OCI-LY7 (cell line): ENCODE measurements around the gene ZNF416. TPM values are rescaled to one million over a fixed set of nuclear protein-coding genes. Genes with fewer than 3 reads are reported as not detected.

Source experiments
- BruUV-seq: library from RNA; stranded (reverse); fragments of 400-500 nt; replicated peaks from 2 replicates; lab custom pipeline; 2021; lab: Mats Ljungman, UMichigan
- CTCF ChIA-PET: fragments of 300-600 bp; sonication (Branson Sonifier 250); formaldehyde crosslinking; loops from one replicate; lab custom pipeline; 2022; ENCODE audit warnings: antibody characterized with exemption; ENCODE audit not compliant: unreplicated experiment; lab: Charles Lee
- POLR2A ChIA-PET: fragments of 300-600 bp; sonication (Branson Sonifier 250); formaldehyde crosslinking; loops from one replicate; lab custom pipeline; 2022; ENCODE audit warnings: antibody characterized with exemption; lab: Charles Lee
- DNase-seq: peaks from one replicate; pipeline ENCODE4 v3.0.0-alpha.2; 2015; ENCODE audit warnings: low spot score
- H2AFZ ChIP-seq: fragments of 200-600 bp; sonication (generic), shearing (Covaris generic); 2 replicates; pipeline ENCODE4 v1.6.1; 2014; ENCODE audit warnings: mild to moderate bottlenecking, antibody characterized with exemption, low read length, moderate library complexity
- H3K27ac ChIP-seq: fragments of 200-600 bp; sonication (generic); 2 replicates; pipeline ENCODE4 v1.5.1; 2014; ENCODE audit warnings: mixed run types, low read depth, mild to moderate bottlenecking, moderate library complexity, low read length, inconsistent platforms; ENCODE audit not compliant: poor library complexity, severe bottlenecking
- H3K36me3 ChIP-seq: fragments of 200-600 bp; sonication (generic); 2 replicates; pipeline ENCODE4 v1.6.1; 2014; ENCODE audit warnings: mild to moderate bottlenecking, antibody characterized with exemption, low read length, moderate library complexity, mixed read lengths; ENCODE audit not compliant: insufficient read depth
- H3K4me1 ChIP-seq: fragments of 200-600 bp; sonication (generic); 2 replicates; pipeline ENCODE4 v1.5.1; 2014; ENCODE audit warnings: mild to moderate bottlenecking, low read length; ENCODE audit not compliant: insufficient read depth, poor library complexity, severe bottlenecking
- H3K4me2 ChIP-seq: fragments of 200-600 bp; sonication (generic); 2 replicates; pipeline ENCODE4 v1.6.1; 2014; ENCODE audit warnings: mild to moderate bottlenecking, low read length
- H3K4me3 ChIP-seq: fragments of 200-600 bp; sonication (generic); 2 replicates; pipeline ENCODE4 v1.5.1; 2014; ENCODE audit warnings: mild to moderate bottlenecking, low read depth, low read length; ENCODE audit not compliant: poor library complexity, severe bottlenecking
- H3K79me2 ChIP-seq: fragments of 200-600 bp; sonication (generic); 2 replicates; pipeline ENCODE4 v1.6.1; 2016; ENCODE audit warnings: low read depth, mild to moderate bottlenecking, low read length, moderate library complexity, mixed read lengths; ENCODE audit not compliant: insufficient read depth
- H3K9me2 ChIP-seq: fragments of 200-600 bp; sonication (generic); 2 replicates; pipeline ENCODE4 v1.6.1; 2016; ENCODE audit warnings: mild to moderate bottlenecking, low read length, mixed read lengths; ENCODE audit not compliant: insufficient read depth
- H3K9me3 ChIP-seq: fragments of 200-600 bp; sonication (generic); 2 replicates; pipeline ENCODE4 v1.6.1; 2014; ENCODE audit warnings: mild to moderate bottlenecking, mixed run types, low read length, mixed read lengths
- H4K20me1 ChIP-seq: fragments of 200-600 bp; sonication (generic); 2 replicates; pipeline ENCODE4 v1.6.1; 2014; ENCODE audit warnings: mild to moderate bottlenecking, antibody characterized with exemption, low read length, moderate library complexity, mixed read lengths; ENCODE audit not compliant: insufficient read depth
- CTCF ChIP-seq: fragments of 200-600 bp; sonication (generic); conservative IDR thresholded peaks from 2 replicates; pipeline ENCODE4 v1.5.1; 2014; ENCODE audit warnings: mild to moderate bottlenecking, antibody characterized with exemption, low read length, moderate library complexity, mixed read lengths
- EZH2phosphoT487 ChIP-seq: fragments of 200-600 bp; sonication (generic); IDR thresholded peaks from 2 replicates; pipeline ENCODE4 v1.6.1; 2018; ENCODE audit warnings: low read depth, borderline replicate concordance, mild to moderate bottlenecking, mixed run types, antibody characterized with exemption, low read length, moderate library complexity, mixed read lengths
- intact Hi-C: fragments of 100-400 bp; cut with micrococcal nuclease; formaldehyde crosslinking; loops from one replicate; pipeline ENCODE4 v1.10.0; 2022; ENCODE audit not compliant: unreplicated experiment
- total RNA-seq, 2 experiments: library from RNA; depleted of rRNA in 1 of 2; stranded (reverse); fragments of >200 nt in 1 of 2; shearing (Covaris generic) in 1 of 2; gene quantifications; 2 replicates each; pipeline ENCODE4 v1.2.3, GENCODE V29; 2014 to 2022

Gene ZNF416
- total RNA-seq, 2 experiments from 2014 or later, result 3.1 to 5.0 TPM

GRCh38 chr19:57583521-57584416 is 5.1 kb upstream of the ZNF416 start, which contains the start of gene ZIK1:
Gene ZIK1 (plus strand): TSS chr19:57584145. CDS start chr19:57584357, 212 bp downstream.
- CTCF ChIA-PET, result no interaction called here
- peaks cover 15% of the 10 kb centered on the region for H3K9me3 ChIP-seq
- no peak within 1 kb of the TSS for H2AFZ ChIP-seq
- H3K4me1 ChIP-seq, result no peaks in the 10 kb centered on the region
- TF ChIP-seq EZH2phosphoT487 (no peak), CTCF (no peak)
- H3K27ac ChIP-seq, result no peak within 1 kb of the TSS
- BruUV-seq, result no TSS peak
- H3K36me3 ChIP-seq, result no peaks in the 10 kb centered on the region
- intact Hi-C loops, result no loop called here
- no peaks in the 10 kb centered on the region for H4K20me1 ChIP-seq
- no peak within 1 kb of the TSS for H3K4me2 ChIP-seq
- POLR2A ChIA-PET, result no interaction called here
- H3K79me2 ChIP-seq, result no peaks in the 10 kb centered on the region
- no peak within 1 kb of the TSS for H3K4me3 ChIP-seq
- no peak for DNase-seq
- no peaks in the 10 kb centered on the region for H3K9me2 ChIP-seq

GRCh38 chr19:57583104-57583520 is 4.4 kb upstream of the ZNF416 start:
- peaks cover 2% of the 10 kb centered on the region for H3K4me1 ChIP-seq
- no peak overlapping the region for H2AFZ ChIP-seq
- POLR2A ChIA-PET, result no interaction called here
- CTCF ChIA-PET, result no interaction called here
- no peaks in the 10 kb centered on the region for H3K79me2 ChIP-seq
- H3K9me3 ChIP-seq, result peaks cover 15% of the 10 kb centered on the region
- intact Hi-C loops, result no loop called here
- no peaks in the 10 kb centered on the region for H3K9me2 ChIP-seq
- DNase-seq, result no peak
- H3K4me3 ChIP-seq, result no peak overlapping the region
- TF ChIP-seq CTCF, result no peak
- no peak for TF ChIP-seq EZH2phosphoT487
- H3K36me3 ChIP-seq, result no peaks in the 10 kb centered on the region
- H3K27ac ChIP-seq, result no peak overlapping the region
- H4K20me1 ChIP-seq, result no peaks in the 10 kb centered on the region
- H3K4me2 ChIP-seq, result no peak overlapping the region
- no TSS peak for BruUV-seq

GRCh38 chr19:57576661-57577060 is 2.0 kb downstream of the ZNF416 start:
- no peaks in the 10 kb centered on the region for H4K20me1 ChIP-seq
- intact Hi-C loops, result no loop called here
- no peak for DNase-seq
- TF ChIP-seq EZH2phosphoT487 (no peak), CTCF (no peak)
- no peak overlapping the region for H3K4me2 ChIP-seq
- no peaks in the 10 kb centered on the region for H3K9me2 ChIP-seq
- CTCF ChIA-PET, result no interaction called here
- H3K79me2 ChIP-seq, result peaks cover 3% of the 10 kb centered on the region; the same call in 1 of the 2 replicates
- POLR2A ChIA-PET, result no interaction called here
- BruUV-seq, result no TSS peak
- peaks cover 9% of the 10 kb centered on the region for H3K4me1 ChIP-seq
- peaks cover 61% of the 10 kb centered on the region for H3K36me3 ChIP-seq
- H2AFZ ChIP-seq, result no peak overlapping the region
- no peak overlapping the region for H3K4me3 ChIP-seq
- peaks cover 36% of the 10 kb centered on the region for H3K9me3 ChIP-seq
- no peak overlapping the region for H3K27ac ChIP-seq
